Karpas-422 (cell line): Measurements from ENCODE around the gene COL4A2. TPM values are rescaled to one million over a fixed set of nuclear protein-coding genes. Genes with fewer than 3 reads are reported as not detected.

ENCODE experiments used
- DNase-seq: peaks from one replicate; pipeline ENCODE4 v3.0.0-alpha.2; 2015
- H2AFZ ChIP-seq: fragments of 200-600 bp; sonication (generic); 2 replicates; pipeline ENCODE4 v1.6.1; 2014; ENCODE audit warnings: antibody characterized with exemption, low read length, mixed read lengths
- H3K27ac ChIP-seq: fragments of 200-600 bp; sonication (generic); 2 replicates; pipeline ENCODE4 v1.5.1; 2014; ENCODE audit warnings: mild to moderate bottlenecking, low read length, moderate library complexity
- H3K27me3 ChIP-seq: fragments of 200-600 bp; sonication (generic); 2 replicates; pipeline ENCODE4 v1.6.1; 2014; ENCODE audit warnings: low read length, mixed read lengths
- H3K36me3 ChIP-seq: fragments of 200-600 bp; sonication (generic); 2 replicates; pipeline ENCODE4 v1.6.1; 2014; ENCODE audit warnings: low read length, mixed read lengths; ENCODE audit not compliant: insufficient read depth
- H3K4me1 ChIP-seq: fragments of 200-600 bp; sonication (generic); 2 replicates; pipeline ENCODE4 v1.6.1; 2014; ENCODE audit warnings: mild to moderate bottlenecking, low read length, mixed read lengths
- H3K4me2 ChIP-seq: fragments of 200-600 bp; sonication (generic); 2 replicates; pipeline ENCODE4 v1.6.1; 2014; ENCODE audit warnings: low read length, low read depth, mild to moderate bottlenecking; ENCODE audit not compliant: poor library complexity, severe bottlenecking
- H3K4me3 ChIP-seq: fragments of 200-600 bp; sonication (generic); 2 replicates; pipeline ENCODE4 v1.5.1; 2014; ENCODE audit warnings: mild to moderate bottlenecking, antibody characterized with exemption, low read length, mixed read lengths
- H3K79me2 ChIP-seq: fragments of 200-600 bp; sonication (generic); 2 replicates; pipeline ENCODE4 v1.6.1; 2014; ENCODE audit warnings: mild to moderate bottlenecking, low read length, mixed read lengths
- H3K9ac ChIP-seq: fragments of 200-600 bp; sonication (generic); 2 replicates; pipeline ENCODE4 v1.6.0; 2014; ENCODE audit warnings: low read length
- H3K9me2 ChIP-seq: fragments of 200-600 bp; sonication (generic), shearing (Covaris generic); replicated peaks from 2 replicates; pipeline ENCODE4 v1.6.0; 2014; ENCODE audit warnings: mild to moderate bottlenecking, low read length, moderate library complexity; ENCODE audit not compliant: insufficient read depth
- H3K9me3 ChIP-seq: fragments of 300-700, 200-600 bp; sonication (generic); 2 replicates; pipeline ENCODE4 v1.6.1; 2014; ENCODE audit warnings: low read length, mixed read lengths
- H4K20me1 ChIP-seq: fragments of 200-600 bp; sonication (generic); 2 replicates; pipeline ENCODE4 v1.6.1; 2014; ENCODE audit warnings: mild to moderate bottlenecking, antibody characterized with exemption, low read length, low read depth; ENCODE audit not compliant: insufficient read depth
- total RNA-seq: library from RNA; depleted of rRNA; stranded (reverse); fragments of >200 nt; shearing (Covaris generic); gene quantifications from 2 replicates; pipeline ENCODE4 v1.2.3, GENCODE V29; 2014; ENCODE audit warnings: low replicate concordance

Gene COL4A2
- total RNA-seq, 1 experiment from 2014 or later, result not detected

GRCh38 chr13:110400786-110401533, 93.9 kb downstream of the COL4A2 start:
- Histone ChIP-seq H3K79me2 (no peaks in the 10 kb centered on the region), H3K4me3 (no peak overlapping the region), H3K9ac (no peak overlapping the region), H3K36me3 (no peaks in the 10 kb centered on the region), H3K27ac (no peak overlapping the region), H3K27me3 (0 out of 2 replicates have a peak, but pooled peaks cover 2% of the 10 kb centered on the region), H3K9me3 (no peaks in the 10 kb centered on the region), H2AFZ (no peak overlapping the region), H4K20me1 (no peaks in the 10 kb centered on the region), H3K4me1 (no peaks in the 10 kb centered on the region), H3K4me2 (no peak overlapping the region), H3K9me2 (no peaks in the 10 kb centered on the region)
- DNase-seq, result no peak

GRCh38 chr13:110402299-110403069, 95.4 kb downstream of the COL4A2 start:
- no peak overlapping the region for H3K4me3 ChIP-seq
- H2AFZ ChIP-seq, result no peak overlapping the region
- no peak overlapping the region for H3K9ac ChIP-seq
- H3K27ac ChIP-seq, result no peak overlapping the region
- H3K9me3 ChIP-seq, result no peaks in the 10 kb centered on the region
- no peaks in the 10 kb centered on the region for H3K9me2 ChIP-seq
- DNase-seq, result no peak
- no peaks in the 10 kb centered on the region for H3K36me3 ChIP-seq
- H3K79me2 ChIP-seq, result no peaks in the 10 kb centered on the region
- no peaks in the 10 kb centered on the region for H4K20me1 ChIP-seq
- H3K4me1 ChIP-seq, result no peaks in the 10 kb centered on the region
- 0 out of 2 replicates have a peak, but pooled peaks cover 2% of the 10 kb centered on the region for H3K27me3 ChIP-seq
- no peak overlapping the region for H3K4me2 ChIP-seq

GRCh38 chr13:110403315-110403714, 96.2 kb downstream of the COL4A2 start:
- Histone ChIP-seq H3K9me3 (no peaks in the 10 kb centered on the region), H3K4me2 (no peak overlapping the region), H3K4me3 (no peak overlapping the region), H3K9me2 (no peaks in the 10 kb centered on the region), H2AFZ (no peak overlapping the region), H3K27ac (no peak overlapping the region), H3K9ac (no peak overlapping the region), H4K20me1 (no peaks in the 10 kb centered on the region), H3K79me2 (no peaks in the 10 kb centered on the region), H3K27me3 (0 out of 2 replicates have a peak, but pooled peaks cover 2% of the 10 kb centered on the region), H3K36me3 (no peaks in the 10 kb centered on the region), H3K4me1 (no peaks in the 10 kb centered on the region)
- DNase-seq, result no peak

GRCh38 chr13:110403721-110404120, 96.6 kb downstream of the COL4A2 start:
- no peaks in the 10 kb centered on the region for H3K4me1 ChIP-seq
- no peak for DNase-seq
- H3K27me3 ChIP-seq, result 0 out of 2 replicates have a peak, but pooled peaks cover 2% of the 10 kb centered on the region
- H2AFZ ChIP-seq, result no peak overlapping the region
- H3K4me3 ChIP-seq, result no peak overlapping the region
- no peaks in the 10 kb centered on the region for H3K9me3 ChIP-seq
- H3K36me3 ChIP-seq, result no peaks in the 10 kb centered on the region
- no peaks in the 10 kb centered on the region for H3K9me2 ChIP-seq
- no peak overlapping the region for H3K9ac ChIP-seq
- no peak overlapping the region for H3K27ac ChIP-seq
- no peaks in the 10 kb centered on the region for H3K79me2 ChIP-seq
- H4K20me1 ChIP-seq, result no peaks in the 10 kb centered on the region
- no peak overlapping the region for H3K4me2 ChIP-seq

- Histone ChIP-seq H3K9ac (no peak overlapping the region), H4K20me1 (no peaks in the 10 kb centered on the region)
- no peak for DNase-seq
Observed at GRCh38 chr13:110404321-110404720, 97.2 kb downstream of the COL4A2 start.

GRCh38 chr13:110405597-110406450, 98.7 kb downstream of the COL4A2 start:
- DNase-seq, result no peak
- Histone ChIP-seq H3K4me2 (no peak overlapping the region), H3K79me2 (no peaks in the 10 kb centered on the region), H3K27me3 (no peaks in the 10 kb centered on the region), H4K20me1 (no peaks in the 10 kb centered on the region), H3K9me3 (no peaks in the 10 kb centered on the region), H3K4me3 (no peak overlapping the region), H3K27ac (no peak overlapping the region), H3K9me2 (no peaks in the 10 kb centered on the region), H3K36me3 (no peaks in the 10 kb centered on the region), H3K9ac (no peak overlapping the region), H3K4me1 (no peaks in the 10 kb centered on the region), H2AFZ (no peak overlapping the region)

More at GRCh38 chr13:110404321-110404720, 97.2 kb downstream of the COL4A2 start:
- H3K4me2 ChIP-seq, result no peak overlapping the region
- H3K36me3 ChIP-seq, result no peaks in the 10 kb centered on the region
- 0 out of 2 replicates have a peak, but pooled peaks cover 2% of the 10 kb centered on the region for H3K27me3 ChIP-seq
- H2AFZ ChIP-seq, result no peak overlapping the region
- no peak overlapping the region for H3K4me3 ChIP-seq
- no peaks in the 10 kb centered on the region for H3K9me3 ChIP-seq
- no peak overlapping the region for H3K27ac ChIP-seq
- H3K79me2 ChIP-seq, result no peaks in the 10 kb centered on the region
- no peaks in the 10 kb centered on the region for H3K4me1 ChIP-seq
- no peaks in the 10 kb centered on the region for H3K9me2 ChIP-seq

- Histone ChIP-seq H3K9ac (no peak overlapping the region), H2AFZ (no peak overlapping the region), H3K79me2 (no peaks in the 10 kb centered on the region), H3K4me3 (no peak overlapping the region), H3K4me2 (no peak overlapping the region), H3K4me1 (no peaks in the 10 kb centered on the region), H3K27me3 (no peaks in the 10 kb centered on the region), H4K20me1 (no peaks in the 10 kb centered on the region), H3K9me2 (no peaks in the 10 kb centered on the region), H3K27ac (no peak overlapping the region), H3K36me3 (no peaks in the 10 kb centered on the region), H3K9me3 (no peaks in the 10 kb centered on the region)
- no peak for DNase-seq
Observed at GRCh38 chr13:110407021-110407420, 99.9 kb downstream of the COL4A2 start.

GRCh38 chr13:110407531-110407930, 100.4 kb downstream of the COL4A2 start:
- no peak overlapping the region for H3K4me2 ChIP-seq
- no peaks in the 10 kb centered on the region for H3K79me2 ChIP-seq
- no peaks in the 10 kb centered on the region for H3K9me3 ChIP-seq
- no peaks in the 10 kb centered on the region for H3K9me2 ChIP-seq
- H4K20me1 ChIP-seq, result no peaks in the 10 kb centered on the region
- H3K9ac ChIP-seq, result no peak overlapping the region
- DNase-seq, result no peak
- H3K27ac ChIP-seq, result no peak overlapping the region
- H3K27me3 ChIP-seq, result no peaks in the 10 kb centered on the region
- no peak overlapping the region for H3K4me3 ChIP-seq
- H3K4me1 ChIP-seq, result no peaks in the 10 kb centered on the region
- H3K36me3 ChIP-seq, result no peaks in the 10 kb centered on the region
- no peak overlapping the region for H2AFZ ChIP-seq
